OCI-LY3 (cell line): ENCODE measurements around the gene STK32C.

Experiments
- H2AFZ ChIP-seq: fragments of 200-600, 300-600 bp; shearing (Covaris generic); 2 replicates; pipeline ENCODE4 v1.6.0; 2014; ENCODE audit warnings: antibody characterized with exemption, low read depth, low read length
- H3K27ac ChIP-seq: fragments of 200-600, 300-600 bp; sonication (generic); 2 replicates; pipeline ENCODE4 v1.5.1; 2014; ENCODE audit warnings: mild to moderate bottlenecking, low read length, moderate library complexity, mixed read lengths
- H3K27me3 ChIP-seq: fragments of 200-600, 300-600 bp; sonication (generic); 2 replicates; pipeline ENCODE4 v1.6.1; 2014; ENCODE audit warnings: low read depth, low read length, mixed read lengths
- H3K36me3 ChIP-seq: fragments of 200-600, 300-600 bp; sonication (generic); replicated peaks from 2 replicates; pipeline ENCODE3; 2014; ENCODE audit warnings: low read depth, low read length, mixed read lengths
- H3K4me1 ChIP-seq: fragments of 300-600, 200-600 bp; sonication (generic); 2 replicates; pipeline ENCODE4 v1.6.1; 2014; ENCODE audit warnings: low read length, mixed read lengths
- H3K4me2 ChIP-seq: fragments of 200-600, 300-600 bp; sonication (generic); 2 replicates; pipeline ENCODE4 v1.6.1; 2014; ENCODE audit warnings: low read length, mixed read lengths
- H3K4me3 ChIP-seq: fragments of 300-600, 200-600 bp; sonication (generic); 2 replicates; pipeline ENCODE4 v1.5.1; 2014; ENCODE audit warnings: antibody characterized with exemption, mild to moderate bottlenecking, low read length, moderate library complexity
- H3K79me2 ChIP-seq: fragments of 300-600, 200-600 bp; shearing (Covaris generic); 2 replicates; pipeline ENCODE4 v1.6.1; 2014; ENCODE audit warnings: mild to moderate bottlenecking, low read length, mixed read lengths
- H3K9ac ChIP-seq: fragments of 300-600, 200-600 bp; shearing (Covaris generic); 2 replicates; pipeline ENCODE4 v1.6.0; 2014; ENCODE audit warnings: mild to moderate bottlenecking, low read length, moderate library complexity
- H3K9me3 ChIP-seq: fragments of 200-600, 300-600 bp; shearing (Covaris generic); 2 replicates; pipeline ENCODE4 v1.6.1; 2014; ENCODE audit warnings: low read length, mixed read lengths; ENCODE audit not compliant: insufficient read depth
- H4K20me1 ChIP-seq: fragments of 200-600, 300-600 bp; sonication (generic); 2 replicates; pipeline ENCODE4 v1.6.1; 2016; ENCODE audit warnings: low read length, mixed read lengths; ENCODE audit not compliant: insufficient read depth
- EZH2phosphoT487 ChIP-seq: fragments of 200-600 bp; shearing (Covaris generic); IDR thresholded peaks from 2 replicates; pipeline ENCODE4 v1.6.1; 2018; ENCODE audit warnings: antibody characterized with exemption, mixed run types, low read depth
- TF ChIP-seq, protein P1 (sequence below): fragments of 200-600, 300-600 bp; sonication (generic); IDR thresholded peaks from 2 replicates; pipeline ENCODE4 v1.5.1; 2014; ENCODE audit warnings: antibody characterized with exemption, low read length, low read depth

Gene STK32C

DNA sequence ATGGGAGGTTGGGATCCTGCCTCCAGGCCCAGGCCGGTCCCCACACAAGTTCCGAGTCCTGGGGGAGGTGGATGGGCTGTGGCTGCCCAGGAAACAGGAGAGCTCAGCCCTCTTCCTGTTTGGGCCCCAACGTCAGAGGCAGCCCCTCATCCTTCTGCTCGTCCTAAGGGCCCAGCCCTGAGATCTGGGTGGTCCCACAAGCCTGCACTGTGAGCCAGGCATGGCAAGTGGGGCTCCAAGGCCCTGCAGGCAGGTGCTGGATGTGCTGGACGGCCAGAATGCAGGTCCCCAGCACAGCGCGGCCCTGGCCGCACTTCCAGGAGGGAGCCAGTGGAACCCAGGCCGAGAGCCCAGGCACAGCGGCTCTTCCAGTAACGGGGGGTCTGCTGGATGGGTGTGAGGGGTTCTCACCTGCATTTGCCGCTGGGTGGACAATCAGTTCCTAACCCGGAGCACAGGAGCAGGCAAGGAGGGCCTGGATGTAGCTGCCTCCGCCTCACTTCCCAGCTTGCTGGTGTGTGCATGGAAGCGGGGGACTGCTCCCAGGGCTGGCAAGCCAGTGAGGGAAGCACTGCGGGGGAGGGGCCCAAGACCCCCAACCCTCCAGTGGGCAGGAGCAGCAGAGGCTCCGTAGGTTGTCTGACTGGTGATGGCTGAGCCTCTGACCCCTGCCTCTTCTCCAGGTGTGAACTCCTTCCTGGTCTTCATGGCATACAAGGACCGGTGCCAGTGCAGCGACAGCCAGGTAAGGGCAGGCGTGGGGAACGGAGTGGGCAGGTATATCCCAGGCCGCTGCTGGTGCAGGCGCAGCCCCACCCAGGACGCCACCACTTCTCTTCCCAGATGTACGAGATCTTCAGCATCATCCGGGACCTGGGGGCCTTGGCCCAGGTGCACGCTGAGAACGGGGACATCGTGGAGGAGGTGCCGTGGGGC, 111.3 kb downstream of the STK32C start:
- H2AFZ ChIP-seq, result no peak overlapping the region
- no peak overlapping the region for H3K9ac ChIP-seq
- no peak overlapping the region for H3K4me2 ChIP-seq
- no peak overlapping the region for H3K27ac ChIP-seq
- H3K27me3 ChIP-seq, result no peaks in the 10 kb centered on the region
- H4K20me1 ChIP-seq, result no peaks in the 10 kb centered on the region
- no peaks in the 10 kb centered on the region for H3K9me3 ChIP-seq
- no peaks in the 10 kb centered on the region for H3K79me2 ChIP-seq
- H3K4me3 ChIP-seq, result no peak overlapping the region
- H3K36me3 ChIP-seq, result no peaks in the 10 kb centered on the region
- TF ChIP-seq EZH2phosphoT487, result no peak
- TF ChIP-seq, protein P1, sequence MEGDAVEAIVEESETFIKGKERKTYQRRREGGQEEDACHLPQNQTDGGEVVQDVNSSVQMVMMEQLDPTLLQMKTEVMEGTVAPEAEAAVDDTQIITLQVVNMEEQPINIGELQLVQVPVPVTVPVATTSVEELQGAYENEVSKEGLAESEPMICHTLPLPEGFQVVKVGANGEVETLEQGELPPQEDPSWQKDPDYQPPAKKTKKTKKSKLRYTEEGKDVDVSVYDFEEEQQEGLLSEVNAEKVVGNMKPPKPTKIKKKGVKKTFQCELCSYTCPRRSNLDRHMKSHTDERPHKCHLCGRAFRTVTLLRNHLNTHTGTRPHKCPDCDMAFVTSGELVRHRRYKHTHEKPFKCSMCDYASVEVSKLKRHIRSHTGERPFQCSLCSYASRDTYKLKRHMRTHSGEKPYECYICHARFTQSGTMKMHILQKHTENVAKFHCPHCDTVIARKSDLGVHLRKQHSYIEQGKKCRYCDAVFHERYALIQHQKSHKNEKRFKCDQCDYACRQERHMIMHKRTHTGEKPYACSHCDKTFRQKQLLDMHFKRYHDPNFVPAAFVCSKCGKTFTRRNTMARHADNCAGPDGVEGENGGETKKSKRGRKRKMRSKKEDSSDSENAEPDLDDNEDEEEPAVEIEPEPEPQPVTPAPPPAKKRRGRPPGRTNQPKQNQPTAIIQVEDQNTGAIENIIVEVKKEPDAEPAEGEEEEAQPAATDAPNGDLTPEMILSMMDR, result no peak
- H3K4me1 ChIP-seq, result no peaks in the 10 kb centered on the region

DNA sequence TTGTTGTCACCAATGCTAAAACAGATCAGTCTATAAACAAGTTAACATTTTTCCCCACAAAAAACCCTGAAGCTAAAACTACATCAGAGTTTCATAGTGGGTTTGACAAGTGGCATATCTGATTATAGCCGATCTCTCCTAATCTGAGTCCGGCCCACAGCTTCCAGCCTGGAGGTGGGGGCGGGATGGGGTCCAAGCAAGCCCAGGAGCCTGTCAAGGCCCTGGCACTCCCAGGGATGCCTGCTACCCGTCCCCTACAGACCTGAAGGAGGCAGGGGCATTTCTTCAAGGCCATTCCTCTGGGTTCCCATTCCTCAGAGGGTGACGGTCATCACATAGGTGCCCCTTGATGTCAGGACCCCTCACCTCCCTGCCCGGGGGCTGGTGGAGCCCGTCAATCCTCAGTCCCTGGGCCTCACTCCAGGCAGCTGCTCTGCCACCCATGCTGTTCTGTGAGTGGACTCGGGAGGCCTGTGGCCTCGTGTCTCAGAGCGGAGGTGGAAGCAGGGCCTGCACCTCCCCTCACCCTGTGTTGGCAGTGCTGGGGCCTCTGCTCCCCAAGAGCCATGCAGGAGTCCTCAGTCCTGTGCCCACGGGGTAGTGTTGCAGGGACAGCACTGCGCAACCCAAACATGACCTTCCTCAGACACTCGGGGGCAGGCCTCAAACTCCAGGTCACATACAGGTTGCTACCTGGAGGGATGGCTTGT, 112.2 kb downstream of the STK32C start:
- Histone ChIP-seq H2AFZ (no peak overlapping the region), H3K9me3 (no peaks in the 10 kb centered on the region), H3K4me1 (no peaks in the 10 kb centered on the region), H3K4me3 (no peak overlapping the region), H3K4me2 (no peak overlapping the region), H3K27me3 (no peaks in the 10 kb centered on the region), H3K79me2 (no peaks in the 10 kb centered on the region), H3K27ac (no peak overlapping the region), H4K20me1 (no peaks in the 10 kb centered on the region), H3K36me3 (no peaks in the 10 kb centered on the region), H3K9ac (no peak overlapping the region)
- TF ChIP-seq, protein P1, result no peak
- TF ChIP-seq EZH2phosphoT487, result no peak

DNA sequence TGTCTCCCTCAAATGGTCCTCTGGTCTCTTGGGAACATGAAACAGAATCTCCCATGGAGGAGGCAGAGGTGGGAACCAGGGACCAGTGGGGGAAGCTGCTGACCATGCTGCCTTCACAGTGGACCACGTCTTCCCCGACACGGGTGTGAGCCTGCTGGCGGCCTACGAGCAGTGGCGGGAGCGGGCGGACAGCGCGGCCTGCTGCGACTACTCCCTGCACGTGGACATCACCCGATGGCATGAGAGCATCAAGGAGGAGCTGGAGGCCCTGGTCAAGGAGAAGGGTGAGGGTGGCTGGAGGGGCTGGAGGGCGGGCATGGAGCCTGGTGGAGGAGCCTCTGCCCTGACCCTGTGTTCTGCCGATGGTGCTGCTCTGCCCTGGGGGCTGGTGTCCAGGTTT, 113.0 kb downstream of the STK32C start:
- no peaks in the 10 kb centered on the region for H4K20me1 ChIP-seq

More for the DNA sequence above, 113.0 kb downstream of the STK32C start:
- TF ChIP-seq EZH2phosphoT487, result no peak
- TF ChIP-seq, protein P1, result no peak
- Histone ChIP-seq H3K4me2 (no peak overlapping the region), H3K27me3 (no peaks in the 10 kb centered on the region), H3K9me3 (no peaks in the 10 kb centered on the region), H3K4me3 (no peak overlapping the region), H2AFZ (no peak overlapping the region), H3K36me3 (no peaks in the 10 kb centered on the region), H3K27ac (no peak overlapping the region), H3K4me1 (no peaks in the 10 kb centered on the region), H3K9ac (no peak overlapping the region), H3K79me2 (no peaks in the 10 kb centered on the region)
